ENCODE data around the gene FAM3D. TPM values are rescaled to one million over a fixed set of nuclear protein-coding genes. Genes with fewer than 3 reads are reported as not detected.

The FAM3D gene
- total and polyA plus RNA-seq, 2 of the 8 experiments (the other 6 are each of a cell fraction or from before 2014, with no cell fraction given), result not detected

DNA sequence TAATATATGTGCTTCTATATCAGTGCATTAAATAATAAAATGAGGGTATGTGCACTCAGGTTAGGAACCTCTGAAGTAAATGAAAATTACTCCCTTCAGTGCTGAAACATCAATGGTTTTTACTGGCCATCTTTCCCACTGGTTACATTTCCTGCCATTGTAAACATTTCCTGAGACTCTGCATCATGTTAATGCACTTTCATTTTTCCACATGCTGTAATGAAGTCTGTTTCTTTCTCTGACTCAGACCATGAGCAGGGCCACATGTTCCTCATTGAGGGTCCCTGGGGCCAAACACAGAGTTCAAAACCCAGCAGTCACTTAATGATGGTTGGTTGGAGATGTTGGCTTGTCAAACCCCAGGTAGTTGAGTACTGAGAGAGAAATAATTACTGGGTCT lies 15.3 kb downstream of the FAM3D start (continued):
- TF ChIP-seq, protein P1, sequence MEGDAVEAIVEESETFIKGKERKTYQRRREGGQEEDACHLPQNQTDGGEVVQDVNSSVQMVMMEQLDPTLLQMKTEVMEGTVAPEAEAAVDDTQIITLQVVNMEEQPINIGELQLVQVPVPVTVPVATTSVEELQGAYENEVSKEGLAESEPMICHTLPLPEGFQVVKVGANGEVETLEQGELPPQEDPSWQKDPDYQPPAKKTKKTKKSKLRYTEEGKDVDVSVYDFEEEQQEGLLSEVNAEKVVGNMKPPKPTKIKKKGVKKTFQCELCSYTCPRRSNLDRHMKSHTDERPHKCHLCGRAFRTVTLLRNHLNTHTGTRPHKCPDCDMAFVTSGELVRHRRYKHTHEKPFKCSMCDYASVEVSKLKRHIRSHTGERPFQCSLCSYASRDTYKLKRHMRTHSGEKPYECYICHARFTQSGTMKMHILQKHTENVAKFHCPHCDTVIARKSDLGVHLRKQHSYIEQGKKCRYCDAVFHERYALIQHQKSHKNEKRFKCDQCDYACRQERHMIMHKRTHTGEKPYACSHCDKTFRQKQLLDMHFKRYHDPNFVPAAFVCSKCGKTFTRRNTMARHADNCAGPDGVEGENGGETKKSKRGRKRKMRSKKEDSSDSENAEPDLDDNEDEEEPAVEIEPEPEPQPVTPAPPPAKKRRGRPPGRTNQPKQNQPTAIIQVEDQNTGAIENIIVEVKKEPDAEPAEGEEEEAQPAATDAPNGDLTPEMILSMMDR (IDR thresholded peaks at IDR 0.05; ENCODE audit: control extremely low read depth in 1 of 3, insufficient read depth in 1 of 3, low read depth in 1 of 3, low read length in 3 of 3), result no peak
- TF ChIP-seq BCL11A (IDR thresholded peaks at IDR 0.05; ENCODE audit: low read depth in 2 of 2, low read length in 2 of 2), result no peak
- TF ChIP-seq RBBP5 (IDR thresholded peaks at IDR 0.05; ENCODE audit: borderline replicate concordance, low read depth, low read length), result no peak
- TF ChIP-seq, protein P2, sequence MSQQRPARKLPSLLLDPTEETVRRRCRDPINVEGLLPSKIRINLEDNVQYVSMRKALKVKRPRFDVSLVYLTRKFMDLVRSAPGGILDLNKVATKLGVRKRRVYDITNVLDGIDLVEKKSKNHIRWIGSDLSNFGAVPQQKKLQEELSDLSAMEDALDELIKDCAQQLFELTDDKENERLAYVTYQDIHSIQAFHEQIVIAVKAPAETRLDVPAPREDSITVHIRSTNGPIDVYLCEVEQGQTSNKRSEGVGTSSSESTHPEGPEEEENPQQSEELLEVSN (IDR thresholded peaks at IDR 0.05), result no peak
- TF ChIP-seq TAF7 (optimal IDR thresholded peaks at IDR 0.05; ENCODE audit: borderline replicate concordance, low read depth, low read length), result no peak
- no peak for TF ChIP-seq GTF2F1 (IDR thresholded peaks at IDR 0.05; ENCODE audit: borderline replicate concordance, low read depth, low read length)
- TF ChIP-seq YY1 (IDR thresholded peaks at IDR 0.05; ENCODE audit: low read depth, low read length), result no peak
- no peak for TF ChIP-seq SUZ12 (IDR thresholded peaks at IDR 0.05; ENCODE audit: low read length)
- no peak for TF ChIP-seq JUND (IDR thresholded peaks at IDR 0.05; ENCODE audit: low read length)
